ENCODE results near the gene BCDIN3D. TPM values are rescaled to one million over a fixed set of nuclear protein-coding genes. Genes with fewer than 3 reads are reported as not detected.

BCDIN3D gene
- total RNA-seq, 1 experiment from 2014 or later, result 1.6 TPM

DNA sequence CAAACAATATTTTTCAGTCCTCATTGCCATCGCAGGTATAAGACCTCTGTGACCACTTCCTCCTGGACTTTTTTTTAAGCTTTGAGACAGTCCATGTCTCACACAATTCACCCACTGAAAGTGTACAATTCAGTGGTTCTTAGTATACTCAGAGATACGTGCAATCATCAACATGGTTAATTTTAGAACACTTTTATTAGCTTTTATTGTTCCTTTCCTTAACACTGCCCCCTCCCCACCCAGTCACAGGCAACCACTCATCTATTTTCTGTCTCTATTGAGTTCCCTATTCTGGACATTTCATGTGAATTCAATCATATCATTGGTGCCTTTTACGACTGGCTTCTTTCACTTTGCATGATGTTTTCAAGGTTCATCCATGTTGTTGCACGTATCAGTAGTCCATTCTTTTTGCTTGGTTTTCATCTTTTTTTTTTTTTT lies 30.9 kb downstream of the BCDIN3D start (continued):
- TF ChIP-seq, protein P1, sequence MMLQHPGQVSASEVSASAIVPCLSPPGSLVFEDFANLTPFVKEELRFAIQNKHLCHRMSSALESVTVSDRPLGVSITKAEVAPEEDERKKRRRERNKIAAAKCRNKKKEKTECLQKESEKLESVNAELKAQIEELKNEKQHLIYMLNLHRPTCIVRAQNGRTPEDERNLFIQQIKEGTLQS (CRISPR knock-in tag; conservative IDR thresholded peaks at IDR 0.05), result no peak
- no peak for TF ChIP-seq FOXK1 (CRISPR knock-in tag; IDR thresholded peaks at IDR 0.05)
- no peak for TF ChIP-seq GRHL2 (CRISPR knock-in tag; IDR thresholded peaks at IDR 0.05; ENCODE audit: insufficient replicate concordance, severe bottlenecking)
- TF ChIP-seq, protein P2, sequence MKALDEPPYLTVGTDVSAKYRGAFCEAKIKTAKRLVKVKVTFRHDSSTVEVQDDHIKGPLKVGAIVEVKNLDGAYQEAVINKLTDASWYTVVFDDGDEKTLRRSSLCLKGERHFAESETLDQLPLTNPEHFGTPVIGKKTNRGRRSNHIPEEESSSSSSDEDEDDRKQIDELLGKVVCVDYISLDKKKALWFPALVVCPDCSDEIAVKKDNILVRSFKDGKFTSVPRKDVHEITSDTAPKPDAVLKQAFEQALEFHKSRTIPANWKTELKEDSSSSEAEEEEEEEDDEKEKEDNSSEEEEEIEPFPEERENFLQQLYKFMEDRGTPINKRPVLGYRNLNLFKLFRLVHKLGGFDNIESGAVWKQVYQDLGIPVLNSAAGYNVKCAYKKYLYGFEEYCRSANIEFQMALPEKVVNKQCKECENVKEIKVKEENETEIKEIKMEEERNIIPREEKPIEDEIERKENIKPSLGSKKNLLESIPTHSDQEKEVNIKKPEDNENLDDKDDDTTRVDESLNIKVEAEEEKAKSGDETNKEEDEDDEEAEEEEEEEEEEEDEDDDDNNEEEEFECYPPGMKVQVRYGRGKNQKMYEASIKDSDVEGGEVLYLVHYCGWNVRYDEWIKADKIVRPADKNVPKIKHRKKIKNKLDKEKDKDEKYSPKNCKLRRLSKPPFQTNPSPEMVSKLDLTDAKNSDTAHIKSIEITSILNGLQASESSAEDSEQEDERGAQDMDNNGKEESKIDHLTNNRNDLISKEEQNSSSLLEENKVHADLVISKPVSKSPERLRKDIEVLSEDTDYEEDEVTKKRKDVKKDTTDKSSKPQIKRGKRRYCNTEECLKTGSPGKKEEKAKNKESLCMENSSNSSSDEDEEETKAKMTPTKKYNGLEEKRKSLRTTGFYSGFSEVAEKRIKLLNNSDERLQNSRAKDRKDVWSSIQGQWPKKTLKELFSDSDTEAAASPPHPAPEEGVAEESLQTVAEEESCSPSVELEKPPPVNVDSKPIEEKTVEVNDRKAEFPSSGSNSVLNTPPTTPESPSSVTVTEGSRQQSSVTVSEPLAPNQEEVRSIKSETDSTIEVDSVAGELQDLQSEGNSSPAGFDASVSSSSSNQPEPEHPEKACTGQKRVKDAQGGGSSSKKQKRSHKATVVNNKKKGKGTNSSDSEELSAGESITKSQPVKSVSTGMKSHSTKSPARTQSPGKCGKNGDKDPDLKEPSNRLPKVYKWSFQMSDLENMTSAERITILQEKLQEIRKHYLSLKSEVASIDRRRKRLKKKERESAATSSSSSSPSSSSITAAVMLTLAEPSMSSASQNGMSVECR (CRISPR knock-in tag; IDR thresholded peaks at IDR 0.05; ENCODE audit: borderline replicate concordance), result no peak
- TF ChIP-seq GABPB1 (CRISPR knock-in tag; IDR thresholded peaks at IDR 0.05), result no peak
- no peak for TF ChIP-seq RORB (CRISPR knock-in tag; IDR thresholded peaks at IDR 0.05)
- no peak for TF ChIP-seq NFATC4 (CRISPR knock-in tag; IDR thresholded peaks at IDR 0.05)
- TF ChIP-seq ZNF121 (CRISPR knock-in tag; IDR thresholded peaks at IDR 0.05), result no peak

DNA sequence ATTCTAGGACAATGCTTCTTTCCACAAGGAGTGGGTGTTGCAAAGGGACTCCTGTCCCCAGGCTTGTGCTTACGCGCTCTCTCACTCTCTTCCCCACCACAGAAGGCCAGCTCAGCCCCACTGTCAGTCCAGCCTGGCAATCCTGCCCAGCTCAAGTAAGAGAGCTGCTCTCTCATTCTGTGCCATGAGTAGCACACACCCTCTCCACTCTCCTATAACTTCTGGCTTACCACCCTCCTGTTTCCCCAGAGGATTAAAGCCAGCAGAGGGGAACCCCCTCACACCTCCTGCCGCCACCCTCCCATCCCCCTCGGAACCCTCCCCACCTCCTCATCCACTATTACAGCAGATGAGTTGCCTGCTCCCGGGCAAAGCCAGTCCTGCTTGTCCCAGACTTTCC lies 31.8 kb downstream of the BCDIN3D start:
- Mint-ChIP-seq H3K27ac (peak overlapping the region; percentile 60), H3K9me3 (no peaks in the 10 kb centered on the region), H3K4me1 (peaks cover 42% of the 10 kb centered on the region), H3K36me3 (no peaks in the 10 kb centered on the region), H3K4me3 (no peak overlapping the region), H3K27me3 (ENCODE audit: low read depth) (no peaks in the 10 kb centered on the region)
- DNase-seq (ENCODE audit: low spot score), result no peak
- CTCF ChIA-PET, result interaction anchor here (0.6 to 2.5 kb wide), 12 partner anchors 10 to 259 kb away, joined by 3 to 13 read pairs (median 6); partner anchors contain the start of genes NCKAP5L and TMBIM6
- no peak; the same call in 1 of the 2 replicates for ATAC-seq
- POLR2A ChIA-PET, result interaction anchor here (0.5 to 1.1 kb wide), 2 partner anchors 15 to 1047 kb away, joined by 5 to 7 read pairs; no protein-coding TSS in a partner anchor
- no peak for TF ChIP-seq OVOL2 (CRISPR knock-in tag; IDR thresholded peaks at IDR 0.05; ENCODE audit: borderline replicate concordance)
- 0 out of 2 replicates have a peak, but pooled peaks have one; percentile 28 for TF ChIP-seq ZNF121 (CRISPR knock-in tag; IDR thresholded peaks at IDR 0.05)

DNA sequence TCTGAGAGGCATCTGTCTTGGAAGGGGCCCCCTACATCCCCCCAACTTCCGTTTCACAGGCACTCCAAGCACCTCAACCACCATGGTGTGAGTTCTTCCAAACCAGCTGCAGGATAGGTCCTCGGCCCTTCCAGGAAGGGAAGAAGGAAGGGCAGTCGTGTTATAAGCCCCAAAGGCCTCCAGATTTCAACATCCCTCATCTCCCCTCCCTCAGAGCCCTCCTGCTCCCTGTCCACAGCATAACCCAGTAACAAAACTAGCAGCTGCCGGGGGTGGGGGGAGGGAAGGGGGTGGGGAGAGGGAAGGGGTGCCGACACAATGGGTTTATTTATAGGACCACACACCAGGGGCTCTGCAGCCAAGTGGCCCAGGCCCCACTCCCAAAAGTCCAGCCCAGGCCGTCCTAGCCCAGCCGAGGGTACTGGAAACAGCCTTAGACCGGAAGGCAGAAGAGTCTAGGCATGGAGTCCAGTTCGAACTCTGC lies 33.0 kb downstream of the BCDIN3D start:
- ChIA-PET CTCF (interaction anchor here (1.4 to 2.5 kb wide), 7 partner anchors 11 to 261 kb away, joined by 3 to 13 read pairs (median 6); partner anchors contain the start of genes NCKAP5L and TMBIM6), POLR2A (interaction anchor here (2.0 kb wide), 1 partner anchor 19 kb away, joined by 7 read pairs; the partner anchor contains the start of gene NCKAP5L)
- Mint-ChIP-seq H3K36me3 (peaks cover 2% of the 10 kb centered on the region; the same call in 1 of the 2 replicates), H3K9me3 (no peaks in the 10 kb centered on the region), H3K4me1 (peaks cover 42% of the 10 kb centered on the region), H3K27ac (peak overlapping the region; percentile 93), H3K4me3 (no peak overlapping the region), H3K27me3 (ENCODE audit: low read depth) (no peaks in the 10 kb centered on the region)
- DNase-seq (ENCODE audit: low spot score), result no peak
- peak; percentile 31 for ATAC-seq
- TF ChIP-seq, protein P3, sequence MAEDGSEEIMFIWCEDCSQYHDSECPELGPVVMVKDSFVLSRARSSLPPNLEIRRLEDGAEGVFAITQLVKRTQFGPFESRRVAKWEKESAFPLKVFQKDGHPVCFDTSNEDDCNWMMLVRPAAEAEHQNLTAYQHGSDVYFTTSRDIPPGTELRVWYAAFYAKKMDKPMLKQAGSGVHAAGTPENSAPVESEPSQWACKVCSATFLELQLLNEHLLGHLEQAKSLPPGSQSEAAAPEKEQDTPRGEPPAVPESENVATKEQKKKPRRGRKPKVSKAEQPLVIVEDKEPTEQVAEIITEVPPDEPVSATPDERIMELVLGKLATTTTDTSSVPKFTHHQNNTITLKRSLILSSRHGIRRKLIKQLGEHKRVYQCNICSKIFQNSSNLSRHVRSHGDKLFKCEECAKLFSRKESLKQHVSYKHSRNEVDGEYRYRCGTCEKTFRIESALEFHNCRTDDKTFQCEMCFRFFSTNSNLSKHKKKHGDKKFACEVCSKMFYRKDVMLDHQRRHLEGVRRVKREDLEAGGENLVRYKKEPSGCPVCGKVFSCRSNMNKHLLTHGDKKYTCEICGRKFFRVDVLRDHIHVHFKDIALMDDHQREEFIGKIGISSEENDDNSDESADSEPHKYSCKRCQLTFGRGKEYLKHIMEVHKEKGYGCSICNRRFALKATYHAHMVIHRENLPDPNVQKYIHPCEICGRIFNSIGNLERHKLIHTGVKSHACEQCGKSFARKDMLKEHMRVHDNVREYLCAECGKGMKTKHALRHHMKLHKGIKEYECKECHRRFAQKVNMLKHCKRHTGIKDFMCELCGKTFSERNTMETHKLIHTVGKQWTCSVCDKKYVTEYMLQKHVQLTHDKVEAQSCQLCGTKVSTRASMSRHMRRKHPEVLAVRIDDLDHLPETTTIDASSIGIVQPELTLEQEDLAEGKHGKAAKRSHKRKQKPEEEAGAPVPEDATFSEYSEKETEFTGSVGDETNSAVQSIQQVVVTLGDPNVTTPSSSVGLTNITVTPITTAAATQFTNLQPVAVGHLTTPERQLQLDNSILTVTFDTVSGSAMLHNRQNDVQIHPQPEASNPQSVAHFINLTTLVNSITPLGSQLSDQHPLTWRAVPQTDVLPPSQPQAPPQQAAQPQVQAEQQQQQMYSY (CRISPR knock-in tag; IDR thresholded peaks at IDR 0.05), result peak; percentile 35
- TF ChIP-seq CREM (CRISPR knock-in tag; IDR thresholded peaks at IDR 0.05), result no peak
- TF ChIP-seq CBFB (CRISPR knock-in tag; IDR thresholded peaks at IDR 0.05; ENCODE audit: low read depth), result no peak

Data from WTC11 (cell line).